HG02588 (cell line): Measurements from ENCODE around the gene SUSD2.
"Not testable (repeated sequence)": the region's sequence is repeated elsewhere in the genome, so short reads cannot be mapped to it uniquely, and the experiment has no call there.

Source experiments
- ATAC-seq: cut with Tn5 transposase; IDR thresholded peaks from one replicate; pipeline ENCODE4 v1.9.1; 2021; ENCODE audit warnings: mild to moderate bottlenecking, moderate library complexity; ENCODE audit not compliant: unreplicated experiment

SUSD2 gene

GRCh38 chr22:24187731-24188644 is 6.7 kb downstream of the SUSD2 start:
- ATAC-seq = no peak

- no peak for ATAC-seq
Measured at GRCh38 chr22:24188705-24189248, 7.5 kb downstream of the SUSD2 start.

GRCh38 chr22:24189249-24190158 is 8.2 kb downstream of the SUSD2 start:
- no peak for ATAC-seq

GRCh38 chr22:24190159-24190540 is 8.9 kb downstream of the SUSD2 start:
- no peak for ATAC-seq

- no peak for ATAC-seq
Measured at GRCh38 chr22:24190596-24191208, 9.4 kb downstream of the SUSD2 start.

- ATAC-seq = no peak
Measured at GRCh38 chr22:24191381-24191841, 10.1 kb downstream of the SUSD2 start.

GRCh38 chr22:24191893-24192292 is 10.6 kb downstream of the SUSD2 start:
- ATAC-seq = no peak

- no peak for ATAC-seq
Measured at GRCh38 chr22:24198682-24199052, 17.4 kb downstream of the SUSD2 start.

GRCh38 chr22:24200619-24201212 is 19.4 kb downstream of the SUSD2 start:
- ATAC-seq = no peak

- no peak for ATAC-seq
Measured at GRCh38 chr22:24201681-24202614, 20.7 kb downstream of the SUSD2 start.

- not testable (repeated sequence) for ATAC-seq
Measured at GRCh38 chr22:24203856-24204255, 22.6 kb downstream of the SUSD2 start.

GRCh38 chr22:24205438-24206195 is 24.3 kb downstream of the SUSD2 start:
- ATAC-seq = no peak

- not testable (repeated sequence) for ATAC-seq
Measured at GRCh38 chr22:24206460-24207263, 25.4 kb downstream of the SUSD2 start.

GRCh38 chr22:24207264-24208011 is 26.2 kb downstream of the SUSD2 start:
- ATAC-seq = no peak

GRCh38 chr22:24208012-24208749 is 26.9 kb downstream of the SUSD2 start:
- ATAC-seq = no peak

GRCh38 chr22:24209016-24209415 is 27.7 kb downstream of the SUSD2 start:
- ATAC-seq = no peak
